Transverse colon (tissue), 4 donors: ENCODE data around the gene CTR9.

Source experiments
- CTCF ChIP-seq, 5 experiments: fragments of 200-600 bp in 3 of 5; fragments of 450-650 bp in 2 of 5; sonication (generic) in 3 of 5; IDR thresholded peaks; 1 replicate in 2 of 5; 2 replicates in 3 of 5; pipeline ENCODE4 v1.5.1; 2016 to 2017; ENCODE audit warnings: antibody characterized with exemption in 5 of 5, inconsistent platforms in 3 of 5, mild to moderate bottlenecking in 2 of 5, moderate library complexity in 1 of 5
- EP300 ChIP-seq: sonication (generic); formaldehyde crosslinking; IDR thresholded peaks from one replicate; pipeline ENCODE4 v1.6.1; 2017; ENCODE audit warnings: antibody characterized with exemption, low read depth
- POLR2A ChIP-seq: fragments of 450-650 bp; IDR thresholded peaks from one replicate; pipeline ENCODE4 v1.6.1; 2016; ENCODE audit warnings: antibody characterized with exemption, mild to moderate bottlenecking, moderate library complexity
- POLR2AphosphoS5 ChIP-seq, 3 donors: sonication (generic); formaldehyde crosslinking; IDR thresholded peaks; one replicate each; pipeline ENCODE4 v1.6.1; 2016; ENCODE audit warnings: antibody characterized with exemption in 3 of 3

GRCh38 chr11:10725907-10726253, 25.2 kb upstream of the CTR9 start:
- no peak for TF ChIP-seq POLR2A
- TF ChIP-seq EP300 = no peak
- no peak for TF ChIP-seq CTCF (IDR thresholded peaks at IDR 0.05)
- no peak for TF ChIP-seq POLR2AphosphoS5 (IDR thresholded peaks at IDR 0.05)
